CD4-positive, alpha-beta T cell treated with Interferon alpha-2 for 1 hour (primary cell): ENCODE results near the gene RNPS1.
A peak's percentile ranks its signal among the peaks of the same experiment; 100 is the strongest.

Source experiments
- DNase-seq, 2 donors: peaks; one replicate each; pipeline ENCODE4 v3.0.0-alpha.2; 2020 to 2022

Gene RNPS1

GRCh38 chr16:2210386-2211365 lies 57.2 kb downstream of the RNPS1 start, which contains the start of gene BRICD5:
TSS of gene BRICD5 (minus strand) at chr16:2210863. CDS start at chr16:2210833, 30 bp downstream.
- no peak for DNase-seq

- DNase-seq, result no peak
Observed at GRCh38 chr16:2210009-2210332, 58.0 kb downstream of the RNPS1 start.

GRCh38 chr16:2209258-2210008 lies 58.5 kb downstream of the RNPS1 start:
- no peak for DNase-seq

- no peak for DNase-seq
Observed at GRCh38 chr16:2208772-2209171, 59.2 kb downstream of the RNPS1 start.

- DNase-seq, result no peak
Observed at GRCh38 chr16:2208308-2208707, 59.6 kb downstream of the RNPS1 start.

- no peak for DNase-seq
Observed at GRCh38 chr16:2207872-2208271, 60.1 kb downstream of the RNPS1 start.

GRCh38 chr16:2206780-2207433 lies 61.0 kb downstream of the RNPS1 start:
- DNase-seq, result no peak

GRCh38 chr16:2206420-2206779 lies 61.5 kb downstream of the RNPS1 start:
- no peak for DNase-seq

- no peak for DNase-seq
Observed at GRCh38 chr16:2205967-2206313, 62.0 kb downstream of the RNPS1 start.

GRCh38 chr16:2205104-2205966 lies 62.6 kb downstream of the RNPS1 start, which contains the start of gene MLST8:
TSS of gene MLST8 (plus strand) at chr16:2205454. CDS start at chr16:2206086, 632 bp downstream.
- peak; percentile 89 to 94 for DNase-seq

- DNase-seq, result no peak
Observed at GRCh38 chr16:2204416-2205103, 63.4 kb downstream of the RNPS1 start.
